HUES48 (cell line): ENCODE data around the gene PATZ1.

Experiments used
- H3K27ac ChIP-seq: one replicate; pipeline ENCODE4 v1.7.0; 2013; ENCODE audit warnings: low read depth, low read length, inconsistent platforms
- H3K27me3 ChIP-seq: 2 replicates; pipeline ENCODE4 v1.6.1; 2013; ENCODE audit warnings: mild to moderate bottlenecking, low read length; ENCODE audit not compliant: control insufficient read depth, insufficient read depth
- H3K36me3 ChIP-seq: 2 replicates; pipeline ENCODE4 v1.6.1; 2013; ENCODE audit warnings: low read length; ENCODE audit not compliant: control insufficient read depth, insufficient read depth
- H3K4me1 ChIP-seq: 2 replicates; pipeline ENCODE4 v1.6.1; 2013; ENCODE audit warnings: mild to moderate bottlenecking, low read length; ENCODE audit not compliant: control insufficient read depth, insufficient read depth
- H3K4me3 ChIP-seq: 2 replicates; pipeline ENCODE4 v1.5.1; 2013; ENCODE audit warnings: mild to moderate bottlenecking, low read depth, low read length
- H3K9ac ChIP-seq: 2 replicates; pipeline ENCODE4 v1.6.1; 2013; ENCODE audit warnings: mild to moderate bottlenecking, low read depth, low read length, moderate library complexity
- H3K9me3 ChIP-seq: 2 replicates; pipeline ENCODE4 v1.6.1; 2013; ENCODE audit warnings: low read length; ENCODE audit not compliant: control insufficient read depth, insufficient read depth

Gene PATZ1

DNA sequence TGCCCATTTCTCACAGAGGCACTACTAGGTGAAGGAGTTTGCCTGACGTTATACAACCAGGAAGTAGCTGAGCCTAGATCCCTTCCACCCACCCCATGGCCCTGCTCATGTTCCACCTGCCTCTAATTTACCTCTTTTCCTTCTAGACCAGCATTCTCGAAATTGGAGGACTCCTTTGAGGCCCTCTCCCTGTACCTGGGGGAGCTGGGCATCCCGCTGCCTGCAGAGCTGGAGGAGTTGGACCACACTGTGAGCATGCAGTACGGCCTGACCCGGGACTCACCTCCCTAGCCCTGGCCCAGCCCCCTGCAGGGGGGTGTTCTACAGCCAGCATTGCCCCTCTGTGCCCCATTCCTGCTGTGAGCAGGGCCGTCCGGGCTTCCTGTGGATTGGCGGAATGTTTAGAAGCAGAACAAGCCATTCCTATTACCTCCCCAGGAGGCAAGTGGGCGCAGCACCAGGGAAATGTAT lies 68.0 kb downstream of the PATZ1 start:
- Histone ChIP-seq H3K36me3 (peaks cover 54% of the 10 kb centered on the region), H3K9ac (no peak overlapping the region), H3K27ac (no peak overlapping the region)

DNA sequence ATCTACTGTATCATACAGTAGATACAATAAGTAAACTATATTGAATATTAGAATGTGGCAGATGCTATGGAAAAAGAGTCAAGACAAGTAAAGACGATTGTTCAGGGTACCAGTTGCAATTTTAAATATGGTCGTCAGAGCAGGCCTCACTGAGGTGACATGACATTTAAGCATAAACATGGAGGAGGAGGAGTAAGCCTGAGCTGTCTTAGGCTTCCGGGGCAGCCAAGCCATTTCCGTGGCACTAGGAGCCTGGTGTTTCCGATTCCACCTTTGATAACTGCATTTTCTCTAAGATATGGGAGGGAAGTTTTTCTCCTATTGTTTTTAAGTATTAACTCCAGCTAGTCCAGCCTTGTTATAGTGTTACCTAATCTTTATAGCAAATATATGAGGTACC lies 68.4 kb downstream of the PATZ1 start:
- no peaks in the 10 kb centered on the region for H3K9me3 ChIP-seq
- H3K27ac ChIP-seq = no peak overlapping the region
- peaks cover 59% of the 10 kb centered on the region for H3K36me3 ChIP-seq
- no peaks in the 10 kb centered on the region for H3K27me3 ChIP-seq
- H3K9ac ChIP-seq = no peak overlapping the region
- no peak overlapping the region for H3K4me3 ChIP-seq
- no peaks in the 10 kb centered on the region for H3K4me1 ChIP-seq

More for the DNA sequence above, 68.0 kb downstream of the PATZ1 start:
- Histone ChIP-seq H3K27me3 (no peaks in the 10 kb centered on the region), H3K4me1 (no peaks in the 10 kb centered on the region), H3K4me3 (no peak overlapping the region), H3K9me3 (no peaks in the 10 kb centered on the region)

DNA sequence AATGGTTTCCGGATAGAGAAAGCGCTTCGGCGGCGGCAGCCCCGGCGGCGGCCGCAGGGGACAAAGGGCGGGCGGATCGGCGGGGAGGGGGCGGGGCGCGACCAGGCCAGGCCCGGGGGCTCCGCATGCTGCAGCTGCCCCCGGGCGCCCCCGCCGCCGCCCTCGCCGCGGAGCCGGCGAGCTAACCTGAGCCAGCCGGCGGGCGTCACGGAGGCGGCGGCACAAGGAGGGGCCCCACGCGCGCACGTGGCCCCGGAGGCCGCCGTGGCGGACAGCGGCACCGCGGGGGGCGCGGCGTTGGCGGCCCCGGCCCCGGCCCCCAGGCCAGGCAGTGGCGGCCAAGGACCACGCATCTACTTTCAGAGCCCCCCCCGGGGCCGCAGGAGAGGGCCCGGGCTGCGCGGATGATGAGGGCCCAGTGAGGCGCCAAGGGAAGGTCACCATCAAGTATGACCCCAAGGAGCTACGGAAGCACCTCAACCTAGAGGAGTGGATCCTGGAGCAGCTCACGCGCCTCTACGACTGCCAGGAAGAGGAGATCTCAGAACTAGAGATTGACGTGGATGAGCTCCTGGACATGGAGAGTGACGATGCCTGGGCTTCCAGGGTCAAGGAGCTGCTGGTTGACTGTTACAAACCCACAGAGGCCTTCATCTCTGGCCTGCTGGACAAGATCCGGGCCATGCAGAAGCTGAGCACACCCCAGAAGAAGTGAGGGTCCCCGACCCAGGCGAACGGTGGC lies 69.5 kb downstream of the PATZ1 start:
- Histone ChIP-seq H3K27me3 (no peaks in the 10 kb centered on the region), H3K27ac (no peak overlapping the region), H3K9me3 (no peaks in the 10 kb centered on the region), H3K9ac (no peak overlapping the region), H3K36me3 (peaks cover 68% of the 10 kb centered on the region), H3K4me1 (peaks cover 2% of the 10 kb centered on the region; the same call in 1 of the 2 replicates), H3K4me3 (no peak overlapping the region)
